HEK293 (cell line): Measurements from ENCODE around the gene DNM1.

ENCODE experiments used
- GLIS2 ChIP-seq: fragments of 450-650 bp; formaldehyde crosslinking; IDR thresholded peaks from 2 replicates; pipeline ENCODE4 v1.5.1; 2016; ENCODE audit warnings: missing biosample characterization, missing genetic modification characterization
- KLF1 ChIP-seq: fragments of 450-650 bp; formaldehyde crosslinking; IDR thresholded peaks from 2 replicates; pipeline ENCODE4 v1.5.1; 2016; ENCODE audit warnings: missing biosample characterization, missing genetic modification characterization
- OSR2 ChIP-seq: fragments of 450-650 bp; formaldehyde crosslinking; IDR thresholded peaks from 2 replicates; pipeline ENCODE4 v1.5.1; 2016; ENCODE audit warnings: missing biosample characterization, missing genetic modification characterization
- OVOL3 ChIP-seq: fragments of 450-650 bp; formaldehyde crosslinking; IDR thresholded peaks from 2 replicates; pipeline ENCODE4 v1.5.1; 2016; ENCODE audit warnings: missing biosample characterization, missing genetic modification characterization
- SCRT1 ChIP-seq: fragments of 450-650 bp; formaldehyde crosslinking; IDR thresholded peaks from 2 replicates; pipeline ENCODE4 v1.5.1; 2016; ENCODE audit warnings: missing biosample characterization, missing genetic modification characterization, borderline replicate concordance
- SP3 ChIP-seq: fragments of 450-650 bp; formaldehyde crosslinking; IDR thresholded peaks from 2 replicates; pipeline ENCODE4 v1.5.1; 2016; ENCODE audit warnings: missing biosample characterization, missing genetic modification characterization
- TCF7L2 ChIP-seq: IDR thresholded peaks from 2 replicates; pipeline ENCODE4 v1.6.1; 2011; ENCODE audit warnings: low read depth, mild to moderate bottlenecking, inconsistent platforms, low read length, moderate library complexity, borderline replicate concordance
- TRIM28 ChIP-seq: IDR thresholded peaks from 2 replicates; pipeline ENCODE4 v1.6.1; 2011; ENCODE audit warnings: low read length, control low read depth, borderline replicate concordance
- ZBTB17 ChIP-seq: fragments of 450-650 bp; formaldehyde crosslinking; IDR thresholded peaks from 2 replicates; pipeline ENCODE4 v1.5.1; 2016; ENCODE audit warnings: missing biosample characterization, missing genetic modification characterization
- ZBTB20 ChIP-seq: fragments of 450-650 bp; formaldehyde crosslinking; IDR thresholded peaks from 2 replicates; pipeline ENCODE4 v1.5.1; 2016; ENCODE audit warnings: missing biosample characterization, missing genetic modification characterization
- ZBTB21 ChIP-seq: fragments of 450-650 bp; formaldehyde crosslinking; IDR thresholded peaks from 2 replicates; pipeline ENCODE4 v1.5.1; 2017; ENCODE audit warnings: missing biosample characterization, missing genetic modification characterization
- ZBTB26 ChIP-seq: fragments of 450-650 bp; formaldehyde crosslinking; optimal IDR thresholded peaks from 2 replicates; pipeline ENCODE3; 2016; ENCODE audit warnings: missing biosample characterization, mild to moderate bottlenecking, missing genetic modification characterization
- ZBTB44 ChIP-seq: fragments of 450-650 bp; IDR thresholded peaks from 2 replicates; pipeline ENCODE4 v1.5.1; 2018; ENCODE audit warnings: missing biosample characterization, mild to moderate bottlenecking, missing genetic modification characterization
- ZFP3 ChIP-seq: fragments of 450-650 bp; formaldehyde crosslinking; IDR thresholded peaks from 2 replicates; pipeline ENCODE4 v1.5.1; 2016; ENCODE audit warnings: low read depth, missing biosample characterization, missing genetic modification characterization
- ZNF133 ChIP-seq: fragments of 450-650 bp; formaldehyde crosslinking; IDR thresholded peaks from 2 replicates; pipeline ENCODE4 v1.5.1; 2016; ENCODE audit warnings: missing biosample characterization, missing genetic modification characterization
- ZNF148 ChIP-seq: fragments of 450-650 bp; formaldehyde crosslinking; IDR thresholded peaks from 2 replicates; pipeline ENCODE4 v1.5.0; 2017; ENCODE audit warnings: missing biosample characterization, missing genetic modification characterization, borderline replicate concordance
- ZNF169 ChIP-seq: fragments of 450-650 bp; formaldehyde crosslinking; IDR thresholded peaks from 2 replicates; pipeline ENCODE4 v1.5.1; 2016; ENCODE audit warnings: missing biosample characterization, missing genetic modification characterization
- ZNF19 ChIP-seq: fragments of 450-650 bp; formaldehyde crosslinking; IDR thresholded peaks from 2 replicates; pipeline ENCODE4; 2016; ENCODE audit warnings: missing biosample characterization, missing genetic modification characterization, low read depth
- ZNF211 ChIP-seq: fragments of 450-650 bp; formaldehyde crosslinking; IDR thresholded peaks from 2 replicates; pipeline ENCODE4 v1.5.1; 2016; ENCODE audit warnings: low read depth, missing biosample characterization, missing genetic modification characterization
- ZNF280C ChIP-seq: fragments of 450-650 bp; formaldehyde crosslinking; IDR thresholded peaks from 2 replicates; pipeline ENCODE4 v1.5.1; 2016; ENCODE audit warnings: missing biosample characterization, missing genetic modification characterization
- ZNF350 ChIP-seq: fragments of 450-650 bp; formaldehyde crosslinking; IDR thresholded peaks from 2 replicates; pipeline ENCODE4 v1.5.0; 2017; ENCODE audit warnings: missing biosample characterization, mild to moderate bottlenecking, missing genetic modification characterization
- ZNF362 ChIP-seq: fragments of 450-650 bp; formaldehyde crosslinking; IDR thresholded peaks from 2 replicates; pipeline ENCODE4 v1.5.1; 2016; ENCODE audit warnings: missing biosample characterization, missing genetic modification characterization
- ZNF501 ChIP-seq: fragments of 450-650 bp; formaldehyde crosslinking; IDR thresholded peaks from 2 replicates; pipeline ENCODE4 v1.5.1; 2016; ENCODE audit warnings: missing biosample characterization, missing genetic modification characterization
- ZNF530 ChIP-seq: fragments of 450-650 bp; formaldehyde crosslinking; IDR thresholded peaks from 2 replicates; pipeline ENCODE4 v1.5.1; 2016; ENCODE audit warnings: low read depth, missing biosample characterization, missing genetic modification characterization
- ZNF549 ChIP-seq: fragments of 450-650 bp; IDR thresholded peaks from 2 replicates; pipeline ENCODE4 v1.5.1; 2018; ENCODE audit warnings: missing biosample characterization, missing genetic modification characterization, mild to moderate bottlenecking, inconsistent platforms, moderate library complexity
- ZNF561 ChIP-seq: fragments of 450-650 bp; IDR thresholded peaks from 2 replicates; pipeline ENCODE4 v1.5.1; 2018; ENCODE audit warnings: missing biosample characterization, missing genetic modification characterization, borderline replicate concordance
- ZNF585B ChIP-seq: fragments of 450-650 bp; formaldehyde crosslinking; IDR thresholded peaks from 2 replicates; pipeline ENCODE4 v1.5.1; 2016; ENCODE audit warnings: missing biosample characterization, missing genetic modification characterization
- ZNF596 ChIP-seq: fragments of 450-650 bp; IDR thresholded peaks from 2 replicates; pipeline ENCODE4 v1.5.0; 2018; ENCODE audit warnings: missing biosample characterization, mild to moderate bottlenecking, missing genetic modification characterization, moderate library complexity
- ZNF600 ChIP-seq: fragments of 450-650 bp; formaldehyde crosslinking; IDR thresholded peaks from 2 replicates; pipeline ENCODE4 v1.5.1; 2016; ENCODE audit warnings: missing biosample characterization, missing genetic modification characterization
- ZNF624 ChIP-seq: fragments of 450-650 bp; formaldehyde crosslinking; IDR thresholded peaks from 2 replicates; pipeline ENCODE4 v1.5.1; 2017; ENCODE audit warnings: missing biosample characterization, missing genetic modification characterization
- ZNF629 ChIP-seq: fragments of 450-650 bp; formaldehyde crosslinking; IDR thresholded peaks from 2 replicates; pipeline ENCODE4 v1.5.1; 2017; ENCODE audit warnings: missing biosample characterization, missing genetic modification characterization
- ZNF777 ChIP-seq: fragments of 450-650 bp; formaldehyde crosslinking; IDR thresholded peaks from 2 replicates; pipeline ENCODE4 v1.5.1; 2017; ENCODE audit warnings: missing biosample characterization, missing genetic modification characterization, borderline replicate concordance
- ZNF830 ChIP-seq: fragments of 450-650 bp; IDR thresholded peaks from 2 replicates; pipeline ENCODE4 v1.5.0; 2018; ENCODE audit warnings: missing biosample characterization, missing genetic modification characterization, low read depth, mild to moderate bottlenecking, moderate library complexity

The DNM1 gene

GRCh38 chr9:128192601-128193371 is 10.4 kb upstream of the DNM1 start (continued):
- TF ChIP-seq ZNF362 (tag by site-specific recombination): no peak
- no peak for TF ChIP-seq SCRT1
- no peak for TF ChIP-seq ZFP3 (tag by site-specific recombination)
- TF ChIP-seq ZBTB26 (tag by site-specific recombination): peak; percentile 85
- no peak for TF ChIP-seq TCF7L2
- no peak for TF ChIP-seq ZNF624 (tag by site-specific recombination)
- TF ChIP-seq ZNF169 (tag by site-specific recombination): no peak
- TF ChIP-seq ZNF530 (tag by site-specific recombination): no peak
- TF ChIP-seq ZNF148 (tag by site-specific recombination): no peak
- peak; percentile 33; the same call in 1 of the 2 replicates for TF ChIP-seq SP3
- no peak; the same call in 1 of the 2 replicates for TF ChIP-seq ZNF629 (tag by site-specific recombination)
- no peak for TF ChIP-seq ZNF350
- TF ChIP-seq OVOL3 (tag by site-specific recombination): no peak
- TF ChIP-seq ZNF777 (tag by site-specific recombination): no peak
- no peak for TF ChIP-seq ZNF133
- TF ChIP-seq ZBTB44: peak; percentile 56; the same call in 1 of the 2 replicates
- no peak for TF ChIP-seq TRIM28
- peak; percentile 96 for TF ChIP-seq ZNF561 (tag by site-specific recombination)
- no peak for TF ChIP-seq ZNF501 (tag by site-specific recombination)
- TF ChIP-seq ZNF585B: no peak
- no peak for TF ChIP-seq ZNF549 (tag by site-specific recombination)
- TF ChIP-seq ZNF830: no peak
- TF ChIP-seq KLF1: peak; percentile 50; the same call in 1 of the 2 replicates
- no peak for TF ChIP-seq ZNF211 (tag by site-specific recombination)
- TF ChIP-seq ZBTB20 (tag by site-specific recombination): peak; percentile 97
- peak; percentile 88 for TF ChIP-seq ZNF600
- TF ChIP-seq ZNF596 (tag by site-specific recombination): no peak
- no peak for TF ChIP-seq ZNF19 (tag by site-specific recombination)
- peak; percentile 38; the same call in 1 of the 2 replicates for TF ChIP-seq OSR2
- TF ChIP-seq GLIS2 (tag by site-specific recombination): 0 out of 2 replicates have a peak, but pooled peaks have one; percentile 46
- peak; percentile 86 for TF ChIP-seq ZBTB17 (tag by site-specific recombination)
- no peak for TF ChIP-seq ZNF280C (tag by site-specific recombination)
- no peak for TF ChIP-seq ZBTB21 (tag by site-specific recombination)
